NCI-H2107 treated with DMSO at 0.1 percent for 48 hours (cell line): ENCODE measurements around the gene CALCOCO1.
"Not testable (repeated sequence)": the region's sequence is repeated elsewhere in the genome, so short reads cannot be mapped to it uniquely, and the experiment has no call there.

Experiments used
- DNase-seq: peaks from one replicate; lab custom pipeline; 2025; ENCODE audit not compliant: unreplicated experiment; lab: John Stamatoyannopoulos, UW

Gene CALCOCO1

DNA sequence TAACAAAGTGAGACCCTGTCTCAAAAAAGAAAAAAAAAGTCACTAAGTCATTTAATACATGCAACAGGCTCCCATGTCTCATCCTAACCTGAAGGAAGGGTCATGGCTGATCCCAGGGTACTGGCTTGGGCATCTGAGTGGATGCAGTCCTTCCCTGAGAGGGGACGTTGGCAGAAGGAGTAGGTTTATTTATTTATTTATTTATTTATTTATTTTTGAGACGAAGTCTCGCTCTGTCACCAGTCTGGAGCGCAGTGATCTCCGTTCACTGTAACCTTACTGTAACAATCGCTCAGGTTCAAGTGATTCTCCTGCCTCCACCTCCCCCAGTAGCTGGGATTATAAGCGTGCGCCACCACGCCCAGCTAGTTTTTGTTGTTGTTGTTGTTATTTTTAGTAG, 7.2 kb upstream of the CALCOCO1 start:
- no peak for DNase-seq

GRCh38 chr12:53733807-53734200, 6.6 kb upstream of the CALCOCO1 start:
- no peak for DNase-seq

DNA sequence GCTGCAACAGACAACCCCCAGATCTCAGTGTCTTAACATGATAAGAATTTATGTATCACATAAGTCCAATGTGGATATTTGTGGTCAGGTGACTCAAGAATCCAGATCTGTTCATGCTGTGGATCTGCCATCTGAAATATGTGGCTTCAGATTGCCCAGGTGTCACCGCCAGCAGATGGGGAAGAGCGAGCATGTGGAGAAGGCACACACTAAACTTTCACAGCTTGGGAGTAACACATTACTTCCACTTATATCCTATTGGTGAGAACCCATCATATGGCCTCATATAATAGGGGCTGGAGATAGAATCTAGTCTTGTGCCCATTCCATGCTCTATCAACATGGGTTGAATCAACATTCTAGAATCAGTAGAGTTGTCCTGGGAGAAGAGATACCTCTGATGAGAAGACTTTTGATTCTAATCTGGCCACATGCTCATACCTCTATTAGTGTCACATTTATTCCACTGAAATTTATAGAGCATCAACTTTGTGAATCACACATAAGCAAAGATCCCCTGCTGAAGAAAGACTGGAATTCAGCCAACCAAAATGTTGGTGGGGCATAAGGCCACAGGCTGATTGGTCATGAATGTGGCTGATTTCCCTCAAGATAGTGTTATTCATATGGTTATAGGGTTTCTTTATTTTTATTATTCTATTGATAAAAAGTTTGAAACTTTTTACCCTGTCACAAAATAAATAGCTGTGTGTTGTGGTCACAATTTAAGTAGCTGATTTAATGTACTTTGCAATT, 6.0 kb upstream of the CALCOCO1 start:
- DNase-seq, result no peak

DNA sequence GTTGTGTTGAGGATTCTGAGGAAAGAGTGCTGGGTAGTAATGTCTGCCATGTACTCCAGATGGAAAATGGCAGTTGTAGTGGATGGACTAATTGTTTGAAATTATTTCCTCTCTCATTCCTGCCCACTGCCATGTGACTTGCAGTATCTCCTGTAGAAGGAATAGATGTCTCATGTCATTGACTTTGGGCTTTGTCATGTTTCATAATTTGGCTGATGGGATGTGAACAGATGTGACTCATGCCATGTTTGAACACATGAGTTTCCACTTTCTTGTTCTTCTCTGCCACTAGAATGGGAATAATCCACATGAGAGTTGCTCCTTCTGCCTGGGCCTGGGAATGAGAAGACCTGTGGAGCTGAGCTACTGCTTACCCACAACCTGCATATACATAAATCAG, 2.4 kb upstream of the CALCOCO1 start:
- DNase-seq, result no peak

DNA sequence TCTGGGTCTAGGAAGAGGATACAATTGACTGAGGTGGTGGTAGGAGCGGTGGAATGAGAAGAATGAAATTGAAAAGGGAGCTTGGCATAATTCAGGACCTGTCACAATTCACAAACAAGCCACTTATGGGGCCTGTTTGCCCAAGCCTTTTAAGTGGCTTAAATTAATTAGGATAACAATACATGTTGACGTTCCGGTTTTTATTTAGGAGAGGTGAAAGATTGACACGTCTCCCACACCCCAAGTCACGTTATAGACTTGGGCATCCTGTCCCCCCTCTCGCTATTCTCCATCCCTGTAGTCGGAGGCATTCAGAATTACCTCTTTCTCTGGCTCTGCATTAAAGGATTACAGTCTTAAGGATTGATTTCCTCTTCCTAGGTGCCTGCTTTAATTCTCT, 954 bp upstream of the CALCOCO1 start:
- DNase-seq, result no peak

- DNase-seq, result no peak
Measured at GRCh38 chr12:53726946-53727309, 324 bp downstream of the CALCOCO1 start.

GRCh38 chr12:53726341-53726740, 911 bp downstream of the CALCOCO1 start:
- DNase-seq, result no peak

DNA sequence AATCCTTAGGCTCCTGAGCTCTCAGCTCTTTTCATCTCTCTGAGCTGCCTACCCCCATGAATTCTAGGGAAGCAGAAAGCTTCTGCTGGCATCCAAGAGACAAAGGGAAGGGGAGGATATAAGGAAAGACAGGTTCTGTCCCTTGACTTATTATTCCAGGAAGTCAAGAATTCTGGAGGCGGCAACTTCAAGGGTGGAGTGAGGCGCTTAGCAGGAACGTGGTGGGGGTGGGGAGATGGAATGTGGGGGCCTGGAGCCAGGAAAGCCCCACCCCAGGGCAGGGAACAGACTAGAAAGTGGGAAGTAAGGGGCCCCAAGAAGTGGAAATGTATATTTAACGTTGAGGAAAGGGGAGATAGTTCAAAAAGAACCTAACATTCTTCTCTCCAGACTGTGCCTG, 1.4 kb downstream of the CALCOCO1 start:
- no peak for DNase-seq

- DNase-seq, result no peak
Measured at GRCh38 chr12:53722450-53723041, 4.7 kb downstream of the CALCOCO1 start.

DNA sequence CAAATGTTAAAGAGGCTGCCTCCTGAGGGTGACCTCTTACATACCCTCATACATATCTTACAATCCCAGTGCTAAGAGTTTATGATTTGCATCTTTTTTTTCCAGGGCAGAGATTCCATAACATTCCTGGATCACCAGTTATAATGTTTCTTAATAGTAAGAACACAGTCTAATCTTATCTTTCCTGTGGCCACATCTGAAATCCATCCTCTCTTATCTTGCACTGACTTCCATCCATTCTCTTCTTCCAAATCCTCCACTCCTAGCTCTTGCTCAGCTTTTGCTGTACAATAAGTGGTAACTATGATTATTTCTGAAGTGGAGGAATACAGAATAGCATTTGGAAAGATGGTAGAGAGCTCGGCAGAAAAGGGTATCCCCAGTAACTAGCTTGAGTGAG, 6.3 kb downstream of the CALCOCO1 start:
- no peak for DNase-seq

GRCh38 chr12:53719649-53720048, 7.6 kb downstream of the CALCOCO1 start:
- DNase-seq, result no peak

- DNase-seq, result not testable (repeated sequence)
Measured at GRCh38 chr12:53718567-53718966, 8.7 kb downstream of the CALCOCO1 start.

- DNase-seq, result no peak
Measured at GRCh38 chr12:53717319-53717718, 9.9 kb downstream of the CALCOCO1 start.

- no peak for DNase-seq
Measured at GRCh38 chr12:53714004-53714403, 13.2 kb downstream of the CALCOCO1 start.

- DNase-seq, result no peak
Measured at GRCh38 chr12:53713516-53713915, 13.7 kb downstream of the CALCOCO1 start.

DNA sequence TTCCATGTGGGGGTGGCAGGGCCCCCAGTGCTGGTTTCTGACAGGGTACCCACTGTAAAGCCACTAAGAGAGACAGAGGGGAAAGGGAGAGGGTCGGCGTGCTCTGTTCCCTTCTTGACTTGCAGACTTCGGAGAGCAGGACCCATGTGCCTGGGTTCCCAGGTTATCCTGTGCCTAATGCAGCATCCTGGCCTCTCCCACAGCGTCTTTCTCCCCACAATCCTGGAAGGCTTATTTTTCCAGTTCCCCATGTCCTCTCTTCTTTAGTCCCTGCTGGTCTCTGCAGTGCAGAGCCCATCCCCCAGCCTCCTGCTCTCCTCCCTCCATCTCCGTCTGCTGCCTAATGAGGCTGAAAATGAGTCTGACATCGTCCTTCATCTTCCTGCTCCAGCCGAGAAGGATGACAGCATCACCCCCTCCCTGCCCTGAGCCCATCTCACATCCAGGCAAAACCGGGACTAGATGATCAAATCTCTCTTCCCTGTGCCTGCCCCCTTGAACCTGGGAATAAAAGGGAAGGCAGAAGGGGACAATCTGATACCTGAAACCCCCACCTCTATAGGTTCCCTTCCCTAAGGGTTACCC, 15.1 kb downstream of the CALCOCO1 start:
- DNase-seq, result no peak

DNA sequence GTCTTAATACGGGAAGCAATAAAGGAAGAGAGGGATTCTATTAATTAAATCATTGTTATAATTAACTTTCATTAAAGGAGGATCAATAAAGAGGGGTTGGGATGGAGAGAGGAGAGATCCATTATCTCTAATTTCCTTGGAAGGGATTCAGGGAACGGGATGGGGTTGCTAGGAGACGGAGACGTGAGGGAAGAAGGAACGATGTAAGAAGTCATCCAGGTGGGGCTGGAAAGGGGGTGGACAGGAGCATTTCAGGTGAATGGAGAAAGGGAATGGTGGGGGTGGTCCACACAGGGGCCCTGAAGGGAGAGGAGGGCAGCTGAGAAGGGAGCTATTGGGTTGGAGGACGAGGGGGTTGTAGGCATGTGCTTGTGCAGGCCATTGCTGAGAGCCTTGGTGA, 17.2 kb downstream of the CALCOCO1 start:
- no peak for DNase-seq

DNA sequence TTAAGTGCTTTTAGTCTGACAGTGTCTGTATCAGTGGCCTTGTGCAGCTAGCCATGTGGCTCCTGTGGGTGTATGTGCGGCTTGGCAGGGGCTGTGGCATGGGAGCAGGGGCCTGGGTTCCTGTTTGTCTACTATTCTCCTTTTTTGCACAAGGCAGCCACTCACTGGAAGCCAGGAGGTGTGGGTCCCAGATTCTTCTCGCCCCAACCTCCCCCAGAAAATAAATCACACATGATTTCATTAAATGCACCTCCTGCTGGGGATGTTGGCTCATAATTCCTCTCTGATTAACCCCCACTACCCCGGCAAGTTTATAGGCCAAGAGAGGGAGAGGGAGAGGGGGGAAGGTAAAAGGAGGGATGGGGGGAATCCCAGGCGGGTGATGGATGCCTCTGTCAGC, 17.6 kb downstream of the CALCOCO1 start:
- no peak for DNase-seq

DNA sequence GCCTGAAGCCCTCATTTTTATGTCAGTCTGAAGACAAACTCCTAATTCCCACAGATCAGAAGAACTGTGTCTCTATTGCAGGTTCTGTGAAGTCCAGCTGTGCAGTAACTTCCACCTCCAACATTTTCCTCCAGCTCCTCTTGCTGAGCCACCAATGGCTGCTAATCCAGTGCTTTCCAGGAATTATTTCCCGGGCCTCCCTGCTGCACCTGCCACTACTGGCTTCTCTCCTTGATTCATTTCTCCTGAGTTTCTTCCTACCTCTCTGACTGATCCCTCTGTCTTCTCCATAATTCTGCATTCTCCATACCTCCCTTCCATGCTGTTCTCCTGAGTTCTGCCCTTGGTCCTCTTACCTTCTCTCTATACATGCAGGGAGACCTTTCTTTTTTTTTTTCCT, 21.2 kb downstream of the CALCOCO1 start:
- no peak for DNase-seq

DNA sequence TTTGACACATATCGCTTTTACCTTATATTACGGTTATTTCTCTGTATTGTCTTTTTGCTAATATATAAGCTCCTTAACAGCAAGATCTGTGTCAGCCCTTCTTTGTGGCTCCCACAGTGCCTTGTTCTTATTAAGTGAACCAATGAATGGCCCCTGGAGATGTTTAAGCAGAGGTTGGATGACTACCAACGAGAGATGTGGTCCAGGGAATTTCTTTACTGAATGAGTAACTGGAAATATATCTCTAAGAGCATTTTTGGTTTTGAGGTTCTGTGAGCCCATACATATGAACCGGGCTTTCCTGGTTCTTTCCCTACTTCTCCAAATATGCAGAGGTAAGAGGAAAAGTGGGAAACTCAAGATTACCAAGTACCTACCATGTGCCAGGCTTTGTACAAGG, 23.5 kb downstream of the CALCOCO1 start:
- no peak for DNase-seq

GRCh38 chr12:53701518-53702264, 25.6 kb downstream of the CALCOCO1 start:
- peak; percentile 65 for DNase-seq

DNA sequence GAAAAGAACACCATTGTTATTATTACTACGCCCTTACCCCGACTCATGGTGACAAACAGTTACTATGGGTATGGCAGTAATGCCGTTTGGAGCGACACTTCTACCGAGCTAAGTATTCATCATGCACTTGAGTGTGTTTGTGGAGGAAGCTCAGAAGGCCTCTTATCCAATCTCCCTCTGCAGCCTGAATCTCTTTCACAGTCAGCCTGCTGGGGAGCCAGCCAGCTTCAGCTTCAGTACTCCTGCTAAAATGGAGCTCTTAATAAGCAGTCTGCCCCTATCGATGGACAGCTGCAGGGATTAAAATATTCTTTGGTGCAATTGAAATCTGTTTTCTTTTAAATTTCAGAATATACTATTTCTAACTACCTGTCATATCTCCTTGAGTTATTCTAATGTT, 26.7 kb downstream of the CALCOCO1 start:
- DNase-seq, result no peak
